ENCODE data around the gene MMRN2.

The MMRN2 gene

DNA sequence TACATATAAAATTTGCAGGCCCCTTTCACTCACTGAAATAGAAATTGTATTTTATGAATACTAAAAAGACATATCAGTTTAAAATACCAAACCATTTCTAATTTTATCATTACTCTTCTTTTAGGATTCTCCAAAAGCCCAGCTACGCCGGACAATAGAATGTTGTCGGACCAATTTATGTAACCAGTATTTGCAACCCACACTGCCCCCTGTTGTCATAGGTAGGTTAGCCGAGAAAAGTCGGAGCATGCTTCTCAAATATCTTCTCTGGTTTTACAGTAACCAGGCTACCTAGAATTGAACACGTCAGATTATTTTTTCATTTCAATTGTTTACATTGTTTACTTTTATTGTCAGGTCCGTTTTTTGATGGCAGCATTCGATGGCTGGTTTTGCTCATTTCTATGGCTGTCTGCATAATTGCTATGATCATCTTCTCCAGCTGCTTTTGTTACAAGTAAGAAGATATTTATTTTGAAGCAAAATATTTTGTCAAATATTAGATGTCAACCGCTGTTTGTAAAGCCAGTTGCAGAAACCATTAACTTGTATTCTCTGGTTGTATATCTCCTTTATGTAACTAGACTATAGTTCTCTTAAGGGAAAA is 57.6 kb downstream of the MMRN2 start:
- no peak for DNase-seq (ENCODE audit: insufficient read length, low spot score)
- FAIRE-seq: peak; percentile 70

DNA sequence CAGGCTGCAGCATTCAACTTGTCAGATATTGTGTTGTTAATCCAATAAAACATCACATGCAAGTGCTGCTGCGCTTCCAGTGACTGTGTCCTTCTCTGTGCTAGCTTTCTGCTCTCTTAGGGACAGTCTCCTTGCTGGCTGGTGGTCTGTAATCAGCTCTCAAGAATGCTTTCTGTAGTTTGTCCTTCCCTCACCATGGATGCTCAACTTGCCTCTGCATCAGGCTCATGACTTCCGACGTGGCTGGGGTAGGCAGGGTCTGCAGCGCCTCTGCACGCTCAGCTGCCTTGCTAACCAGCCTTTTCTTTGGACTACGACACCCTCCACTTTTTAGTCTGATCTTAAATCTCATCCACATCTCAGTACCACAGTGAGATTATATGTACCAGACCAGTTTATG is 58.3 kb downstream of the MMRN2 start:
- DNase-seq (ENCODE audit: insufficient read length, low spot score) (no peak), FAIRE-seq (peak; percentile 49)

GRCh38 chr10:86898511-86898910 is 58.9 kb downstream of the MMRN2 start:
- FAIRE-seq (no peak), DNase-seq (ENCODE audit: insufficient read length, low spot score) (no peak)

DNA sequence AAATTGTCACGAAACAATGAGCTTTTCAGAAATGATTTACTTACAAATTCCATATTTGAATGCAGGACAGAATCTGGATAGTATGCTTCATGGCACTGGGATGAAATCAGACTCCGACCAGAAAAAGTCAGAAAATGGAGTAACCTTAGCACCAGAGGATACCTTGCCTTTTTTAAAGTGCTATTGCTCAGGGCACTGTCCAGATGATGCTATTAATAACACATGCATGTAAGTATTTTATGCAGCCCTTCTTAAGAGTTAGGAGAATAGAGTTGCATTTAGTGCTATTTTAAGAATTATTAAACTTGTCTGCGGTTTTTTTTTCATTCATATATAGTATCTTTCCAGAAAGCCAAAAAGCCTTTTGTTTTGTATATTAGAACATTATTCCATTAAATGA is 67.4 kb downstream of the MMRN2 start:
- no peak for DNase-seq (ENCODE audit: insufficient read length, low spot score)
- peak; percentile 80 for FAIRE-seq

DNA sequence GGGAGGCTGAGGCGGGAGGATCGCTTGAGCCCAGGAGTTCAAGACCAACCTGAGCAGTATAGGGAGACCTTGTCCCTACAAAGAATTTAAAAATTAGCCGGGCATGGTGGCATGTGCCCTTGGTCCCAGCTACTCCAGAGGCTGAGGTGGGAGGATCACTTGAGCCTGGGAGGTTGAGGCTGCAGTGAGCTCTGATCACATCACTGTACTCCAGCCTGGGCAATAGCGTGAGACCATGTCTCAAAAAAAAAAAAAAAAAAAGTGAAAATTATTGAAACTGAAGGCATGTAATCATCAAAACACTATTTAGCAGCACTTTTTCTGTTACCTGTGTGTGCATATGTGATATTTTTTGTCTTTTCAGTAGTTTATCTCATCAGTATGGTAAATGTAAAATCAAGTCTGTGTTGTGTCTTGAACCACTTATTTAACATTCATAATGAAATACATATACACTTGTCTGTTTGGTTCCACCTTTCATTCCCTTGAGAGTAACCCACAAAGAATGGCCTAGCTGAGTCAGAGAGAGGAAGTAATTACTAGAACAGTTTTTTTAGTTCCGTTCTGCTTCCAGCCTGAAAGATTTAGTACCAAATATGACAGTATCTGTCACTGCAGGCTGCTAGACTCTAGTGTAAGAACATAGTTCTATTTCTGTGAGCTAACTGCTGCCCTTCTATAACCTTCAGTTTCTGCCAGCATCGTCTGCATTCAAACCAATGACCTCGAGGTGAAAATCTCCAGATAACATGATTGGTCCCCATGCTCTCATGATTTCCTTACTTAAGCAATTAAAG is 68.6 kb downstream of the MMRN2 start:
- peak; percentile 97 for FAIRE-seq
- DNase-seq (ENCODE audit: insufficient read length, low spot score): peak; percentile 50
